Activated CD8-positive, alpha-beta memory T cell treated with anti-CD3 and anti-CD28 coated beads for 1 hour (primary cell): ENCODE results near the gene SYNPO2.
"Not testable (repeated sequence)": the region's sequence is repeated elsewhere in the genome, so short reads cannot be mapped to it uniquely, and the experiment has no call there.

Experiments
- DNase-seq, 2 donors: peaks; one replicate each; pipeline ENCODE4 v3.0.0-alpha.2; 2020; ENCODE audit warnings: low read depth in 1 of 2; ENCODE audit errors: extremely low read depth in 1 of 2

SYNPO2 gene

DNA sequence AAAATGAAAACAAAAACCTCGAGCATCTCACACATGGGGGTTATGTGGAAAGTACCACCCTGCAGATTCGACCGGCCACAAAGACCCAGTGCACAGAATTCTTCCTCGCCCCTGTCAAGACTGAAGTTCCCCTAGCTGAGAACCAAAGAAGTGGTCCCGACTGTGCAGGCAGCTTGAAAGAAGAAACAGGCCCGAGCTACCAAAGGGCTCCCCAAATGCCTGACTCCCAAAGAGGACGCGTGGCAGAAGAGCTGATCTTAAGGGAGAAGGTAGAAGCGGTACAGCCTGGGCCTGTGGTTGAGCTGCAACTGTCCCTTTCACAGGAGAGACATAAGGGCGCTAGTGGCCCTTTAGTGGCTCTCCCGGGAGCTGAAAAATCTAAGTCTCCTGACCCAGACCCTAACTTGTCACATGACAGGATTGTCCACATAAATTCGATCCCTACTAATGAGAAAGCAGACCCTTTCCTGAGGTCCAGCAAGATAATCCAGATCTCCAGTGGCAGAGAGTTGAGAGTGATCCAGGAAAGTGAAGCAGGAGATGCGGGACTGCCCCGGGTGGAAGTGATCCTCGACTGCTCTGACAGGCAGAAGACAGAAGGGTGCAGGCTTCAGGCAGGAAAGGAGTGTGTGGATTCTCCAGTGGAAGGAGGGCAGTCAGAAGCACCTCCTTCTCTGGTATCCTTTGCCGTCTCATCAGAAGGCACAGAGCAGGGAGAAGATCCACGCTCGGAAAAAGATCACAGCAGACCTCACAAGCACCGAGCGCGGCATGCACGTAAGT lies 138.2 kb downstream of the SYNPO2 start:
- no peak for DNase-seq

DNA sequence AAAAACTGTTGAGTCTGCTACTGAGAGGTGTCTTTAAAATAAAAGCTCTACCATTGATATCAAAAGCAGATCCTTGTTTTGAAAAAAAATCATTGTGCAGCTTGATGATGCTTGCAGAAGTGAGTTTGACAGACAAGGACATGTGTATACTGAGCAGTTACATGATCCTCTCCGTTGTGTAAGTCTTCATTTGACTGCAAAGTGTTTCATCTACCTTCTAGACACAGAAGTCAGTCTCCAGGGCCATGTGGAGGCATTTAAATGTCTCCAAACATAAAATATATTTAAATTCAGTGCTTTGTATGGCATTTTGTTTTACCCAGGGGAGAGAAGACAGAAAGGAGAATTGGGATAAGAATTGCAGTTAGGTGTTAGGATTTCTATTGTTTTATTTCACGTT lies 139.2 kb downstream of the SYNPO2 start:
- DNase-seq = no peak

DNA sequence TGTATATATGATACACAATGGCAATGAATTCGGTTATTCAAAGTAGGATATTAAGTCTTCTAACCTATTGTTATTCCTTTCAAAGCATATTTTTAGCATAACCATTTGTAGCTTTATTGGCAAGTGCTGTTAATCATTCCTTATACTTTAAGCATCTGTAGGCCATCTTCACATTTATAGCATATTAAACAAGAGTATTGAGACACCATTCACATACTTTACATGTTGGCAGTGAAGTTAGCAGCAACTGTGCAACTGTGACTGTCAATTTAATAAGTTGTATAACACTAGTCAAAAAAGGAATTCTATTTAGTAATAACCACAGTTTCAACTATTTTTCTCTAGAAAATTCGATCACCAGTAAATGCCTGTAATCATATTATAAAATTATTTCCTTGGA lies 139.6 kb downstream of the SYNPO2 start:
- DNase-seq = no peak

DNA sequence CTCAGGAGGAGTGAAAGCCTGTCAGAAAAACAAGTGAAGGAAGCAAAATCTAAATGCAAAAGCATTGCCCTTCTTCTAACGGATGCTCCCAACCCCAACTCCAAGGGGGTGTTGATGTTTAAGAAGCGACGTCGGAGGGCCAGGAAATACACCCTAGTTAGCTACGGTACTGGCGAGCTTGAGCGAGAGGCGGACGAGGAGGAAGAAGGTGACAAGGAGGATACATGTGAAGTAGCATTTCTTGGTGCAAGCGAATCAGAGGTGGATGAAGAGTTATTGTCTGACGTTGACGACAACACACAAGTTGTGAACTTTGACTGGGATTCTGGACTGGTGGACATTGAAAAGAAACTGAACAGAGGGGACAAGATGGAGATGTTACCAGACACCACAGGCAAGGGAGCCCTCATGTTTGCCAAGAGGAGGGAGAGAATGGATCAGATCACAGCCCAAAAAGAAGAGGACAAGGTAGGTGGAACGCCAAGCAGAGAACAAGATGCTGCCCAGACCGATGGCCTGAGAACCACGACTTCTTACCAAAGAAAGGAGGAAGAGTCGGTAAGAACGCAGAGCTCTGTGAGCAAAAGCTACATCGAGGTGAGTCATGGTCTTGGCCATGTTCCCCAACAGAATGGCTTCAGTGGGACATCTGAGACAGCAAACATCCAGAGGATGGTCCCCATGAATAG lies 141.3 kb downstream of the SYNPO2 start:
- no peak for DNase-seq

DNA sequence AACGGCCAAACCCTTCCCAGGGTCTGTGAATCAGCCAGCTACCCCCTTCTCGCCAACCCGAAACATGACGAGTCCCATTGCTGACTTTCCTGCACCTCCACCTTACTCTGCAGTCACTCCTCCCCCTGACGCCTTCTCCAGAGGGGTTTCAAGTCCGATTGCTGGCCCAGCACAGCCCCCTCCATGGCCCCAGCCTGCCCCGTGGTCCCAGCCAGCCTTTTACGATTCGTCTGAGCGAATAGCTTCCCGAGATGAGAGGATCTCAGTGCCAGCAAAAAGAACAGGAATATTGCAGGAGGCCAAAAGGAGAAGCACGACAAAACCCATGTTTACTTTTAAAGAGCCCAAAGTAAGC lies 141.9 kb downstream of the SYNPO2 start:
- DNase-seq = no peak

DNA sequence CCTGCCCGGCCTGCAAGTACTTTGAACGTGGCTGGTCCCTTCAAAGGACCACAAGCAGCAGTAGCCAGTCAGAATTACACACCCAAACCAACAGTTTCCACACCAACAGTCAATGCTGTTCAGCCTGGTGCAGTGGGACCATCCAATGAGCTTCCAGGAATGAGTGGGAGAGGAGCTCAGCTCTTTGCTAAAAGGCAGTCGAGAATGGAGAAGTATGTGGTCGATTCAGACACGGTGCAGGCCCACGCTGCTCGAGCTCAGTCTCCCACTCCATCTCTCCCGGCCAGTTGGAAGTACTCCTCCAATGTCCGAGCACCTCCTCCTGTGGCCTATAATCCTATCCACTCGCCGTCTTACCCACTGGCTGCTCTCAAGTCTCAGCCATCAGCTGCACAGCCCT lies 142.6 kb downstream of the SYNPO2 start:
- no peak for DNase-seq

DNA sequence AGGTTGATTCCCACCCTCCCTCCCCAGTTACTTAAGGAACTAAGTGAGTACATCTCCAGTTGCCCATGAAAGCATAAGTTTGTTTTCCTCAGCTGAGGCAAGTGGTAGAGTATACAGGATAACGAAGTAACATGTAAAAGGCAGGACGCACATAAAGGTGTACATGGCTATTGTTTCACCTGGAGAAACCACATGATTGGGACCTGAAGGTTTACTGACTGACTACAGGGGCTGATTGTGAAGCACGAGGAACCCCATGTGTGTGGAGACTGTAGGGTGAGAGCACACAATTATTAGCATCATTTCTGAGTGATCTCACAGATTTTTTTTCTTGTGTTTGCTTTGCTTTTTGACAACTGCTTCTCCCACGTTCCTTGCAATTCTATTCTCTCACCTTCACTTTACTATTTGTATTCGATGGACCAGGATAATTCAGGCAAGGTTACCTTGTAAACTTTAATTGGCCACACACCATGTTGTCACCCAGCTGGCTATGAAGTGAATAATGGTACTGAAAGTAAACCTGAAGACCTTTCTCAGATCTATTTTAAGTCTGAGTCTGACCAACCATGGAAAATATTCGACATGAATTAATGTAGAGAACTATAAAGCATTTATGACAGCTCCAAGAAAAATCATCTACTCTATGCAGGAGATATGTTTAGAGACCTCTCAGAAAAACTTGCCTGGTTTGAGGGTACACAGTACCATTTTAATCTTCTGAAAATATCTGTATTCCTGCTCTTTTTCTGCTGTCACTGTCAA lies 144.4 kb downstream of the SYNPO2 start:
- no peak for DNase-seq

DNA sequence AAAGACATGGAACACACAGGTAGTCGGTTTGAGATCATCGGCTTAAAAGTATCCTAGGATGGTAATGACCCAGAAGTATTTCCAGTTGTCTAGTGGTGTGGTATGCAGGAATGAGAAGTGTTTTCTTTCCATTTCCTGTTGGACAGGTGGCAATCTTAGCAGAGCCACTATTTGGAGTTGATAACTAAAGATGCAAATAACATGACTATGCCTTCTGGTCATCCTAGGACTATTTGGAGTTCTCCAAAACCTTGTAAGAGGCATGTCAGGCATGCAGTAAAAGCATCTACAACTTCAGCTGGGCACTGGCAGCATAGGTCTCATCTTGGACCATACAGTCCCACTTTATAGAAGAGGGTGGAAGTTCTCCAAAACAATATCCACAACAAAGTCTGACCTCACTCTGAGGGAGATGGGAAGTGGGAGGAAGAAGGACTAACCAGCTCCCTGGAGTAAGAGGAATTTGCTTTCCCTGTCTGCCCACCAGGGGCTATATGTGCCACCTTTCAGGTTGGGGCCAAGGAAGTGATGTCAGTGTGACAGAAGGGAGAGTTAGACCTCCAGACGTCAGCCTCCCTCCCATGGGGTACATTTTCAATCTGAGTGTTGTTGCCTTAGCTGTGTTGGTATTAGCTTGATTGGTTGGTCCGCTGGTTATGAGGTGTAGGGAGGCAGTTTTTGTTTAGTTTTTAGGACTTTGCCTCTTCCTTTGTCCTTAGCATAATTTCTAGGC lies 145.8 kb downstream of the SYNPO2 start:
- DNase-seq = no peak

DNA sequence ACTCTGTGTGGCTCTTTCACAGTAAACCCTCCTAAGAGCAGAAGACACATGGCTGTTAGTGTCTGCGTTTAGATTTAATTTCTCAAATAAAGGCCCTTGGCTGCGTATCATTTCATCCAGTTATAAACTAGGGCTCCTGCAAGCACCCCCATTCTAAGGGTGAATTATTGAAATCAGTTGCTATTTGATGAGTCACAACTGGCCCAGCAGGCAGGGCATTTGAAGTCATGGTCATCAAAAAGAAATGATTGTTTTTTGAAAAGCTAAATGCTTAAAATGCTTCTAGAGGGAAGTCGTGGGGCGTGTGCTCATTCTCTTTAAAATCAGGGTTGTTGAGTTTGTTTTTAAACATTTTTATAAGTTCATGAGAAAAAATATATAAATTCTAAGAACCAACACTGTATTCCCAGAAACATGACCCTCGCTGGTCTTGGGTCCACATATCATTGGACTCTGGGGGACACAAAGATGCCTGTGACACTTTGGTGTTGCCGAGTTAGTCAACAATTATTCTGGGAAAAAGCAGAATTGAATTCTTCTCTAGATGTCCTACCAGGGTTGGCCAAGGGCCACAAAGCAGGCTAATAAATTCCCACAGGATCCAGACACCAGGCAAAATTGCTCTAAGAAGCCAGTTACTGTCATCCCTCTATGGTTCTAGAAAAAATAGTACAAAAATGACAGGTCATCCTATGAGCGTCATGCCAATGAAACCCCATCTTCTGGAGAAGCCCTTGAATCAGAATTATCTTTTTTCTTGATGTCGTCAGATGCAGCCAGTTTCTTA lies 147.5 kb downstream of the SYNPO2 start:
- DNase-seq = no peak

DNA sequence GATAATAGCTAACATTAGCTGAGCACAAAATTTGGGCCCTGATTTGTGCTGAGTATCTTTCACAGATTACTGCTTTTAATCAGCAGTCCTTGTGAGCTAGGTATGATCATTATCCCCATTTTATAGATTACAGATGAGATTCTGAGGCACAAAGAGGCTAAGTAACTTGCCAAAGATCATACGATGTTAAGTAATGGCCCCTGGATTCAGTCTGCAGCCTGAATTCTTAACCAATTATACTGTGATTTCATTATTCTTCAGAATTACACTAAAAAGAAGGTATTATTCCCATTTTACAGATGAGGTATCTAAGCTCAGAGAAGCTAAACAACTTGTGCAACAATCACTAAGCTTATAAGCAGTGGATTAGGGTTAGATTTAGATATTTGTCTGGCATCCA lies 149.1 kb downstream of the SYNPO2 start:
- DNase-seq = no peak

DNA sequence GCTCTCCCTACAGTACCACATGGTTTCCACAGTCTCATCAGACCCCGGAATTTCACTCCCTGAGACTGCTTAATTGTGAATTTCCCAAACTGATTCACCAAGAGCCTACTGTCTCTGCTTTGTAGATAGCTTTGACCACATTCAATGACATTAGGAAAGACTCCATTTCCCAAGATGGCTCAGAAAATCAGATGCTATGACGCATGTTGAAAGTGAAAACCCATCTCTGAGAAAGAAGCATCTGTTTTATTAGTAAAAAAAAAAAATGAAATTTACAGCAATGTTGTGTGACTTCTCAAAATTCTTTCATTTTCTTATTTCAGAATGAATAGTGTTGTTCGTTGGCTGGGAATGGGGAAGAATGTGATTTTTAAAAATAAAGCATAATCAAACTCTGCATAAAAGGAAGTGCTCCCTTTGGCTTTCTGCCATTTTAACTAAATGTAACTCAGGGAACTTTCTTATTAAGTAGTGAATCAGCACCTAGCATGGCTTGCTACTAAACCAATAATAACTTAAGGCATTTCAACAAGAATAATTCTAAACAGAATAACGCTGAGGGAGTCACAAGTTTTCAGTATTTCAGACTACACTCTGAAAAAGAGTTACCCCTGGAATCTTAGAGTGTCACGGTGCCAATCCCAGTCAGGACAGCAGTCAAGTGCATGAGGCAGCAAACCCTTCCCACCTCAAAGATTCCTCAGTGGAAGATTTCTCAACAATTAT lies 149.6 kb downstream of the SYNPO2 start:
- no peak for DNase-seq

DNA sequence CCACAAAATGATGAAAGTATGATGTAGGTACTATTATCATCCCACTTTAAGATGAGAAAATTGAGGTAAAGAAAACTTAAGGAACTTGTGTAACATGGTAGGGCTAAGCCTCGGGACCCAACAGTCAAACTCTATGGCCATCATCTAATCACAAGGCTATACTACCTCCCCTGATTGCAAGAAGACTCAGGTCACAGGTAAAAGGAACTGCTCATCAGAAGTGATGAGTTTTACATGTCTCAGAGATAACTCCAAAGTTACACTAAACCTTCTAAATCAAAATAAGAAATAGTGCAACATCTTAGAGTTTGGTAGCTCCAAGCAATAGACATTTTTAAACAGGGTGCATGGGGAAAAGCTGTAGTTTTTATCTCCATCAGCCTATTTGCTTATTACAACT lies 150.5 kb downstream of the SYNPO2 start:
- no peak for DNase-seq

DNA sequence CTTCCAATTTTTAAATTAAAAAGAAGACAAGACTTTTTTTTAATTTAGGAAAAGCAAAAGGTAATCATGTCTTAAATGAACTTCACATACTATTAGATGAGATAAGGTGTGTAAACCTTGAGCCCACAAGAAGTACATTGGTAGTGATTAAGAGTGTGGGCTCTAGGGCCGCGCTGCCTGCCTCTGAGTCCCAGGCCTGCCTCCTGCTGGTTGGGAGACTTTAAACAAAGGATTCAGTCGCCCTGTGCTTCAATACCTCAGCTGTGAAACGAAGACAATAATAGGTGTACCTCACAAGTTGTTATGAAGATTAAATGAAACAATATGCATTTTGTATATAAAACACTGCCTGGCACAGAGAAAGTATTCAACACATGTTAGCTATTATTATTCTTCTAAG lies 151.1 kb downstream of the SYNPO2 start:
- DNase-seq = no peak

DNA sequence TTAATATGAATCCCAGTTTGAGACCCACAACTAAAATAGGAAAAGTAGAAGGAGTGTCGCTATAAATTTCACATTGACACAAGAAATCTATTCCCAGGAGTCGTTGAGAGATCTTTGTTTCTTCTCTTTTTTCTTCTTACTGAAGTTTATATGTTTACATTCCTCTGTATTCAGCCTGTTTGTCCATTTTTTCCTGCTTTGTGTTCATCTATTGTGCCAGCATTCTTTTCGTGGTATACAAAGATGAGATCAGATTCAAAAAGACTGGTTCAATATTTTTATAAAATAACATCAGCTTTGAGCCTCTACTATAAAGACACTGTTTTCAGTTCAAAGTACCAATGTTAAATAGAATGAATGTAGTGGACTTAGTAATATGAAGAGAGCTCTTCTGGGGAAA lies 151.6 kb downstream of the SYNPO2 start:
- DNase-seq = no peak

DNA sequence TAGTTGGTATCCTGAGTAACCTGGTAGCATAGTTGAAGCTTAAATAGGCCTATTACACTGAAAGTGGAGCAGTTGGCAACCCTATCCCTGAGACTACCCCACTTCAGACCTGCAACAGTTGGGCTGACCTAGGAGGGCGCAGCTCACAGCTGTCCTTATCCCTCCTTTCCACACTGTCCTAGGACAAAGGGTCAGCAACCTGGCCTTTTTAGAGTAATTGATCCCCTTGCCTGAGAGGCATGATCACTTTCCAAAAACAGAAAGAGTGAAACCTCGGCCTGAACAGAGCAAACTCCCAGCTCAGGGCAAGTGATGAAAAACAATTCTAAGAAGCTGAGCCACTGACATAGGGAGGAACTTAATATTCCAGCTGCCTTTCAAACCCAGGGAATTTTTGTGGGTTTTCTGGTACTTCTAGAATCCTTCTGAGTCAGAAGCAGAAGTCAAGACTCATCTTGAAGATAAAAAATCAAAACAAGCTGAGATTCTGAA lies 152.1 kb downstream of the SYNPO2 start:
- no peak for DNase-seq

DNA sequence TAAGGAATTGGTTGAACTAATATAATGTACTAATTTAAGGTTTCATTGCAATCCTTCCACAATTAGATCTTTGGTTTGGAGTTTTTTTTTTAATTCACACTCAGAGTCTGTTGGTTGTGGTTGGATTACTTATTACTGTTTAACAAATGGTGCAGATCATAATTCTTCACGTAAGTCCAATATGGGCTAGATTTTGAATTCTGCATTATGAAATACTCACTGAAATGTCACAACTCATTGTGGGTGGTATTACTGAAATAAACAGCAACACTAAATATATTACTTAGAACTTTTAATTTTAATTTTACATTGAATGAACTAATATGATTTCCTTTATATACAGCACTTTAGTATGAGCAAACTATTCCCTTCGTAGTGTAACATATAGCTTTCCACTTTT lies 152.7 kb downstream of the SYNPO2 start:
- no peak for DNase-seq

DNA sequence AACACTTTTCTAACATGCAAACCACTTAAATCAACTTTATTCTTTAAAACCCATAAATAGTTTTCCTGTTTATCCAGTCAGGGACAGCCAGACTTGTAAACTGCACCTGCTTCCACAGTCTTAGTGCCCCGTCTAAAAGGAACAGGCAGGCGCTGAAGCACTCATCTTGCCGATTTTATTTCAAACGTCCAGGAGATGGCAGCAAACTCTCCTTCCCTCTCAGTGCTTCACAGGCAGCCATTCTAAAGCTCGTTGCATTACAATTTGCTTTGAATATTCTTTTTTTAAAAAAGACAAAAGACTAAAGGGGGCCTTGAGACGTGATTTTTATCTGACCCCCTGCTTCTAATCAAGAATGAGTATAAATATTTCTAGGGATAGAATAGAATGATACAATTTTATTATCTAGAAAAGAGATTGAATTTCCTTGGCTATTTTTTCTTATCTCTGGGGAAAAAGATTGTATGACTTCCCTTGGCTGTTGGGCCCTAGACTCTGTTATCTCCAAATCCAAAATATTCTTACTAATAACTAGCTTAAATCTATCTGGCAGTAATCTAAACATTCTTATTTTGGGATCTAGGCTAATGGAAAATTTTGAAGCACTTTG lies 153.4 kb downstream of the SYNPO2 start:
- peak; percentile 9 to 14 for DNase-seq

DNA sequence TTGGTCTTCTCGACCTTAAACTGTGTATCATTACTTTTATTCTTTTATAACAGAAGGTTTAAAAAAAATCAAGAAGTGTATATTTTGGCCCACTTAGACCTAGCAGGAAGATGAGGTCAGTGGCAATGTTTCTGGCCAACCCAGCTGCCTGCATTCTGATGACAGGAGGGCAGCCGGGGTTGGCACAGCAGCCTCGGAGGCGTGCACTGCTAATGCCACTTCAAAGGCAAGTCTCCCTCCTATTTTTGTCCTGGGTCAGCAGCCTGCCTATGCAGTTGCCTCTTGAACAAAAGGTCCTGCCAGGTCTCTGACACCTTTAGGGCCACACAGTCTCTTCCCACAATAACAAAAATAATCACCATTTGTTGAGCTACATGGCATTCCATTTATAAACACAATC lies 157.6 kb downstream of the SYNPO2 start:
- DNase-seq = no peak

DNA sequence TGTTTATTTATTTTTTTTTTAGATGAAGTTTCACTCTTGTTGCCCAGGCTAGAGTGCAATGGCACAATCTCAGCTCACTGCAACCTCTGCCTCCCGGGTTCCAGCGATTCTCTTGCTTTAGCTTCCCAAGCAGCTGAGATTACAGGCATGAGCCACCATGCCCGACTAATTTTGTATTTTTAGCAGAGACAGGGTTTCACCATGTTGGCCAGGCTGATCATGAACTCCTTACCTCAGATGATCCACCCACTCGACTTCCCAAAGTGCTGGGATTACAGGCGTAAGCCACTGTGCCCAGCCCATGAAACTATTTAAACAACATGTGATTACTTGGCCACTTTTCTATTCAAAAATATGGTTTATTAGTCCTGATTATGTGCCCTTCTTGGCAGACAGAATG lies 158.4 kb downstream of the SYNPO2 start:
- not testable (repeated sequence) for DNase-seq
